Neural progenitor cell (in vitro differentiated cells): ENCODE data around the gene CFAP54.

ENCODE experiments used
- CTCF ChIP-seq: fragments of 200-600 bp; sonication (generic); IDR thresholded peaks from 2 replicates; pipeline ENCODE4 v1.5.1; 2017; ENCODE audit warnings: antibody characterized with exemption, mild to moderate bottlenecking
- EZH2 ChIP-seq: fragments of 200-600 bp; sonication (generic); IDR thresholded peaks from 2 replicates; pipeline ENCODE4 v1.6.1; 2017; ENCODE audit warnings: antibody characterized with exemption, mild to moderate bottlenecking, moderate library complexity

GRCh38 chr12:96452261-96452922 is 37.0 kb upstream of the CFAP54 start:
- TF ChIP-seq CTCF (no peak), EZH2 (no peak)
